ENCODE measurements around the gene DCC.

The DCC gene

DNA sequence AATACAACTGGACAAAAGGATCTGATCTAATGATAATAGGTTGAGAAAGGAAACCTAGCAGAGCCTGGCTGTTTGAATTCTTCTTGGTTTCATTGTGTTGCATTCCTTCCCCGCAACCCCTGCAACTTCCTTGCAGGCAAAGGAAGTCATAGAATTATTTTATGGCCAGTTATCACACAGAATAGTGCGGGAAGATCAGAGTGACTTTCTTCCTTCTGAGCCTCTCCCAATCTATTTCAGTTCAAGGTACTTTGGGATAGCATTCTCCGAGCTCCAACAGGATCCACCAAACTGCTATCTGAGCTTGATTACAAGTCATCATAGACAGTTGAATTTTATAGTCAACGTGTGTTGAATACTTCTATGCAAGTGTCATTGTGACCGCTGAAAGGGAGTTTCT lies 441.1 kb downstream of the DCC start:
- Histone ChIP-seq H3K4me3 (no peak overlapping the region), H3K36me3 (no peaks in the 10 kb centered on the region), H3K9me3 (no peaks in the 10 kb centered on the region), H3K27ac (no peak overlapping the region), H3K4me1 (no peaks in the 10 kb centered on the region), H3K27me3 (no peaks in the 10 kb centered on the region)
- TF ChIP-seq, protein P1, sequence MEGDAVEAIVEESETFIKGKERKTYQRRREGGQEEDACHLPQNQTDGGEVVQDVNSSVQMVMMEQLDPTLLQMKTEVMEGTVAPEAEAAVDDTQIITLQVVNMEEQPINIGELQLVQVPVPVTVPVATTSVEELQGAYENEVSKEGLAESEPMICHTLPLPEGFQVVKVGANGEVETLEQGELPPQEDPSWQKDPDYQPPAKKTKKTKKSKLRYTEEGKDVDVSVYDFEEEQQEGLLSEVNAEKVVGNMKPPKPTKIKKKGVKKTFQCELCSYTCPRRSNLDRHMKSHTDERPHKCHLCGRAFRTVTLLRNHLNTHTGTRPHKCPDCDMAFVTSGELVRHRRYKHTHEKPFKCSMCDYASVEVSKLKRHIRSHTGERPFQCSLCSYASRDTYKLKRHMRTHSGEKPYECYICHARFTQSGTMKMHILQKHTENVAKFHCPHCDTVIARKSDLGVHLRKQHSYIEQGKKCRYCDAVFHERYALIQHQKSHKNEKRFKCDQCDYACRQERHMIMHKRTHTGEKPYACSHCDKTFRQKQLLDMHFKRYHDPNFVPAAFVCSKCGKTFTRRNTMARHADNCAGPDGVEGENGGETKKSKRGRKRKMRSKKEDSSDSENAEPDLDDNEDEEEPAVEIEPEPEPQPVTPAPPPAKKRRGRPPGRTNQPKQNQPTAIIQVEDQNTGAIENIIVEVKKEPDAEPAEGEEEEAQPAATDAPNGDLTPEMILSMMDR (IDR thresholded peaks at IDR 0.05) = no peak
- intact Hi-C loops (cut with DNase I; ENCODE audit: low total_unique reads) = no loop called here
- DNase-seq = no peak

DNA sequence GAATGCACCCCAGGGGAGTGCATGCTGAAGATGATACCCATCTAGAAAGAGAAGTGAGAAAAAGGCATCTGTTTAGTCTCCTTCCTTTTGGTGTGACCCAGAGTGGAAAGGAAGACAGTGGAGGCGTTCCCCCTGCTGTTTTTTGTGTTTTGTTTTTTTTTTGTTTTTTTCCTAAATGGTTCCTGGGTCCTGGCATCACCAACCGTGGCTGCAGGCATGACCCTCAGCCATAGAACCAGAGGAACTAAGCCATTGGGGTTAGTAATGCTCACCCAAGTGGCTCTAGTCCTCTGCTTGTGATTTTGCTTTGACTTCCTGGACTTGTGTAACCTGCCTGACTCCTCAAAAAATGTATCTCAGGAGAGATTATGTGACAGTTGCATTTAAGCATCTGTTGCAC lies 451.3 kb downstream of the DCC start:
- TF ChIP-seq, protein P1 (IDR thresholded peaks at IDR 0.05) = no peak
- H3K9me3 ChIP-seq = peaks cover 0 to 19% (median 10%) of the 10 kb centered on the region in 3 donors
- no peak for DNase-seq
- no peak overlapping the region for H3K4me3 ChIP-seq
- H3K27ac ChIP-seq = no peak overlapping the region
- H3K36me3 ChIP-seq = no peaks in the 10 kb centered on the region
- intact Hi-C loops (cut with DNase I; ENCODE audit: low total_unique reads) = no loop called here
- no peaks in the 10 kb centered on the region for H3K27me3 ChIP-seq
- H3K4me1 ChIP-seq = no peaks in the 10 kb centered on the region

DNA sequence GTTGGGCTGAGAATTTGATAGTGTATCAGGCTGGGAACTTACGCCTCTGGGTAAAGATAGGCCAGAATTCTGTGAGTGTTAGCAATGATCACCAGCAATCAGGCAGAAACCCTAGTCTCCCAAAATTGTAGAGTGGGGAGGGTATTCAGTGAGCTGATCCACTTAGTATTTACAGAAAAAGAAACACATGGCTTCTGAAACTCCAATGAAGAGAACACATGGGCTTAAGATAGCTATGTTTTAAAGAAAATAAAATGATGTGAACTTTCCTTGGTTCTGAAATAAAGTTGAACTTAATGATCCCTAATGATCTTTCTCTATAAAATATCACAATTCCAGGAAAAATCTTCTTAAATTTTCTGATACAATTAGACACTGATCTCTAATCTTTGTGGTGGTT lies 472.8 kb downstream of the DCC start:
- DNase-seq = no peak
- intact Hi-C loops (cut with DNase I; ENCODE audit: low total_unique reads) = no loop called here
- no peaks in the 10 kb centered on the region for H3K27me3 ChIP-seq
- no peak overlapping the region for H3K4me3 ChIP-seq
- TF ChIP-seq, protein P1 (IDR thresholded peaks at IDR 0.05) = no peak
- no peaks in the 10 kb centered on the region for H3K9me3 ChIP-seq
- no peaks in the 10 kb centered on the region for H3K36me3 ChIP-seq
- H3K4me1 ChIP-seq = no peaks in the 10 kb centered on the region
- H3K27ac ChIP-seq = no peak overlapping the region

DNA sequence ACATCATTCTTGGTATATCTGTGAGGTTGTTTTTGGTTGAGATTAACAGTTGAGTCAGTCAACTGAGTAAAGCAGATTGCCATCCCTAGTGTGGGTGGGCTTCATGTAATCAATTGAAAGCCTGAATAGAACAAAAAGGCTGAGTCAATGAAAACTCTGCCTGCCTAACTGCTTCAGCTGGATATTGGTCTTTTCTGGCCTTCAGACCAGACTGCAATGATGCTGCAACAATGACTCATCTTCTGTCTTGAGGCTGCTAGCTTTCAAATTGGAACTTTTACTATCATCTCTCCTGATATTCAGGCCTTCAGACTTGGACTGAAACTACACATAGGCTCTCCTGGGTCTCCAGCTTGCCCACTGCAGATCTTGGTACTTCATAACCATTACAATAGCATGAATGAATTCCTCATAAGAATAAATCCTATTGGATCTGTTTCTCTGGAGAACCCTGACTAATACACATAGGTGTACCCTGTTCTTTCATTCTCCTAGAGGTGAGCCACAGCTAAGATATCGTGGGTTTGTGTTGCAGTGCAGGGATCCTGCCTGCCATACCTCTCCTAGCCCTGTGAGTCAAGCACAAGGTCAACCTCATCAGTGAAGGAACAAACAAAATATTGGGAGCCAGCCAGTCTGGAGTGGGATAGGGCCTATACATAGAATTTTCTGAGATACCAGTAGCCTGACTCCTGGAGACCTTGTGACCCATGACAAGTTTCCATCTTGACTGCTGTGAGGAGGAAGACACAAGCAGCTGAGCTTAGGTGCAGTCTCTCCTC lies 473.8 kb downstream of the DCC start:
- Histone ChIP-seq H3K27me3 (no peaks in the 10 kb centered on the region), H3K4me3 (no peak overlapping the region), H3K36me3 (no peaks in the 10 kb centered on the region), H3K27ac (no peak overlapping the region), H3K9me3 (no peaks in the 10 kb centered on the region), H3K4me1 (no peaks in the 10 kb centered on the region)
- TF ChIP-seq, protein P1 (IDR thresholded peaks at IDR 0.05) = no peak
- intact Hi-C loops (cut with DNase I; ENCODE audit: low total_unique reads) = no loop called here
- no peak for DNase-seq

DNA sequence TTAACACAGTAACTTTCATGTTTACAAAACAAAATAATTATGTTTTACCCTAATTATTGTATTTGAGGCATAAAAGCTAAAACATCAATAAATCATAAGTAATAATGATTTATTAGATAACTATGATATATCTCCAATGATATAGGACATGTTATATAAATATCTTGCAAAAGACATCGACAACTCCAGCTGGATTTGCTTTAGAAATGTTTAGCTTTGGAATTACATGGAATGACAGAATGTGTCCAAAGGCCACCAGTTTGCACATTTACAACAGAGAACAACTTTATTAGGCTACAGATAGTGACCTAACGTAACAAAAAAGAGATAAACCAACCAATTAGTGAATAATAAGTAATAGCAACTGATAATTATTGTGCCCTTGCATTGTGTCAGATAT lies 475.7 kb downstream of the DCC start:
- TF ChIP-seq, protein P1 (IDR thresholded peaks at IDR 0.05) = no peak

More for the DNA sequence above, 475.7 kb downstream of the DCC start:
- intact Hi-C loops (cut with DNase I; ENCODE audit: low total_unique reads) = no loop called here
- DNase-seq = no peak
- no peak overlapping the region for H3K27ac ChIP-seq
- H3K4me1 ChIP-seq = no peaks in the 10 kb centered on the region
- H3K27me3 ChIP-seq = no peaks in the 10 kb centered on the region
- H3K4me3 ChIP-seq = no peak overlapping the region
- no peaks in the 10 kb centered on the region for H3K9me3 ChIP-seq
- H3K36me3 ChIP-seq = no peaks in the 10 kb centered on the region

Data from tibial artery (tissue), 4 donors.